ENCODE results near the gene RMDN3.

The RMDN3 gene

DNA sequence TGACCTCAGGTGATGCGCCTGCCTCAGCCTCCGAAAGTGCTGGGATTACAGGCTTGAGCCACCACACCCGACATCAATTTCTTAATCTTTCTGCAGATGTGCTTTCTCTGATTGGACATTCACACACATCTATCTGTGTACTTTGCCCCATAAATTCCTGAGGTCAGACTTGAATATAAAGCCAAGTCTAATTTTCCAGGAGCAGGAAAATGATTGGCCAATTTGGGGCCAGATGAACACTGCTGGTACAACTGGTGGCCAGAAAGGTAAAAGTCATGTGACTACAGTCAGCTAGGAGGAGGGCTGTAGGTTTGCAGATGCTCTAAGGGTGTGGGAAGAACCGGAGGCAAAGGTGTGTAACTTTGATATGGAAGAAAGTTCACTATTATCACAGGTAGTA is 63.3 kb downstream of the RMDN3 start:
- CTCF ChIA-PET = interaction anchor here (0.6 kb wide), 1 partner anchor 151 kb away, joined by 4 read pairs; no protein-coding TSS in a partner anchor
- no peak overlapping the region for H3K27ac ChIP-seq
- no peak for DNase-seq (ENCODE audit: low spot score)
- POLR2A ChIA-PET (ENCODE audit: low non-redundant PET) = no interaction called here
- TF ChIP-seq, protein P1, sequence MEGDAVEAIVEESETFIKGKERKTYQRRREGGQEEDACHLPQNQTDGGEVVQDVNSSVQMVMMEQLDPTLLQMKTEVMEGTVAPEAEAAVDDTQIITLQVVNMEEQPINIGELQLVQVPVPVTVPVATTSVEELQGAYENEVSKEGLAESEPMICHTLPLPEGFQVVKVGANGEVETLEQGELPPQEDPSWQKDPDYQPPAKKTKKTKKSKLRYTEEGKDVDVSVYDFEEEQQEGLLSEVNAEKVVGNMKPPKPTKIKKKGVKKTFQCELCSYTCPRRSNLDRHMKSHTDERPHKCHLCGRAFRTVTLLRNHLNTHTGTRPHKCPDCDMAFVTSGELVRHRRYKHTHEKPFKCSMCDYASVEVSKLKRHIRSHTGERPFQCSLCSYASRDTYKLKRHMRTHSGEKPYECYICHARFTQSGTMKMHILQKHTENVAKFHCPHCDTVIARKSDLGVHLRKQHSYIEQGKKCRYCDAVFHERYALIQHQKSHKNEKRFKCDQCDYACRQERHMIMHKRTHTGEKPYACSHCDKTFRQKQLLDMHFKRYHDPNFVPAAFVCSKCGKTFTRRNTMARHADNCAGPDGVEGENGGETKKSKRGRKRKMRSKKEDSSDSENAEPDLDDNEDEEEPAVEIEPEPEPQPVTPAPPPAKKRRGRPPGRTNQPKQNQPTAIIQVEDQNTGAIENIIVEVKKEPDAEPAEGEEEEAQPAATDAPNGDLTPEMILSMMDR (conservative IDR thresholded peaks at IDR 0.05; ENCODE audit: low read depth) = no peak

DNA sequence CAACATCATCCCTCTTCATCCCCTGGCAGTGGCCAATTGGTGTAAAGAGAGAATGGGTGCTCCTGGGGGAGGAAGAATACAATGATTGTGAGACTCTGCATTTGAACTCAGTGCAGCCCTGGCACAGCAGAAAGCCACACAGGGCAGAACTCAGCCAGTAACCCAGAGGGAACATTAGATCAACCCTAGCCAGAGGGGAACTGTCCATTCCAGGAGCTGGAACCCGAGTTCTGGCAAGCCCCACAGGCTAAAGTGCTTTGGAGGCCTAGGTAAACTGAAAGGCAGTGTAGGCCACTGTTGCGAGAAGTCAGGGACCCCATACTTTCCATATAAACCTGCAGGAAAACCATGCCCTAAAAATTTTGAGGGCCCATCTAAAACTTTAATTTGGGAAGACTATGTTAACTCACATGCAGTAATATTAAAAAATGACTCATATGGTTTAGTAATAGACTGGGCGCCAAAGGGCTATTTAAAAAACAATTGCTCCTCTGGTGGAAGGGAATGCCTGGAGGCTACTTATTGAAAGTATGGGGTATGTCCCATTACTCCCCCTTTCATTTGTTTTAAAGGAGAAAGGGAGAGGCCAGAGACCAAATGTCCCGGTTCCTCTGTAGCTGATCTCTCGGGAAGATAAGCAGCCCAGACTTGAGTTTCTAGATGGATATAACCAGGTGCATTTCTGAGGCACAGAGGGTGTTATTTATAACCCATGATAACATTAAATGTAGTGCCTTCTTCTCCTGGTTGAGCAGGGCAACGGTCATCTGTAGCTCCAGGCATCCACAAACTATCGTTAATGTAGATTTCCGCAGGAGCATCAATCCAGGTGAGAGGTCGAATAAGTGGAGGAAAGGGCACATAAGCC is 65.9 kb downstream of the RMDN3 start:
- ChIA-PET CTCF (no interaction called here), POLR2A (ENCODE audit: low non-redundant PET) (interaction anchor here (0.6 kb wide), 1 partner anchor 675 kb away, joined by 3 read pairs; no protein-coding TSS in a partner anchor)
- TF ChIP-seq, protein P1 (conservative IDR thresholded peaks at IDR 0.05; ENCODE audit: low read depth) = no peak
- DNase-seq (ENCODE audit: low spot score) = no peak
- H3K27ac ChIP-seq = no peak overlapping the region

All from RWPE1 (cell line).